PC-9 (cell line): ENCODE results near the gene LHX4. TPM values are rescaled to one million over a fixed set of nuclear protein-coding genes. Genes with fewer than 3 reads are reported as not detected.

Experiments used
- BruUV-seq: library from RNA; stranded (reverse); fragments of 400-500 nt; replicated peaks from 2 replicates; lab custom pipeline; 2021; lab: Mats Ljungman, UMichigan
- CTCF ChIA-PET: fragments of 300-600 bp; sonication (Branson Sonifier 250); formaldehyde crosslinking; loops from one replicate; lab custom pipeline; 2022; ENCODE audit warnings: antibody characterized with exemption; lab: Charles Lee
- POLR2A ChIA-PET: fragments of 300-600 bp; sonication (Branson Sonifier 250); formaldehyde crosslinking; loops from one replicate; lab custom pipeline; 2022; ENCODE audit warnings: antibody characterized with exemption; ENCODE audit not compliant: unreplicated experiment; lab: Charles Lee
- DNase-seq, 2 experiments: peaks; one replicate each; pipeline versions ENCODE4 v3.0.0 to v3.0.0-alpha.2; 2015 to 2022; ENCODE audit warnings: mixed read lengths in 1 of 2
- H2AFZ ChIP-seq: fragments of 200-600 bp; sonication (generic); 2 replicates; pipeline ENCODE4 v1.8.1; 2017; ENCODE audit warnings: antibody characterized with exemption
- H3F3A ChIP-seq: fragments of 200-600 bp; sonication (generic); 2 replicates; pipeline ENCODE4 v1.8.1; 2017; ENCODE audit warnings: antibody characterized with exemption, mild to moderate bottlenecking, low read depth; ENCODE audit not compliant: insufficient read depth
- H3K27ac ChIP-seq: fragments of 200-600 bp; sonication (generic); 2 replicates; pipeline ENCODE4 v1.6.1; 2016; ENCODE audit warnings: mixed run types
- H3K27me3 ChIP-seq: fragments of 200-600 bp; sonication (generic); 2 replicates; pipeline ENCODE4 v1.6.1; 2016; ENCODE audit warnings: low read depth, mixed run types; ENCODE audit not compliant: insufficient read depth
- H3K36me3 ChIP-seq: fragments of 200-600 bp; sonication (generic); 2 replicates; pipeline ENCODE4 v1.6.1; 2016; ENCODE audit warnings: low read depth, mixed run types
- H3K4me1 ChIP-seq: fragments of 200-600 bp; sonication (generic); replicated peaks from 2 replicates; pipeline ENCODE4 v1.6.1; 2016; ENCODE audit warnings: mixed run types; ENCODE audit not compliant: insufficient read depth
- H3K4me2 ChIP-seq: fragments of 200-600 bp; sonication (generic); 2 replicates; pipeline ENCODE4 v1.6.1; 2017; ENCODE audit warnings: mixed run types
- H3K4me3 ChIP-seq: fragments of 200-600 bp; sonication (generic); 2 replicates; pipeline ENCODE4 v1.6.1; 2016; ENCODE audit warnings: mixed run types
- H3K79me2 ChIP-seq: fragments of 200-600 bp; sonication (generic); 2 replicates; pipeline ENCODE4 v1.6.1; 2017; ENCODE audit warnings: low read depth, mixed run types
- H3K9me2 ChIP-seq: fragments of 200-600 bp; sonication (generic); 2 replicates; pipeline ENCODE4 v1.8.1; 2017; ENCODE audit warnings: mild to moderate bottlenecking; ENCODE audit not compliant: insufficient read depth
- H3K9me3 ChIP-seq: fragments of 200-600 bp; sonication (generic); 2 replicates; pipeline ENCODE4 v1.8.1; 2016; ENCODE audit warnings: low read depth; ENCODE audit not compliant: insufficient read depth
- H4K20me1 ChIP-seq: fragments of 200-600 bp; sonication (generic); 2 replicates; pipeline ENCODE4 v1.8.1; 2017; ENCODE audit not compliant: insufficient read depth
- CTCF ChIP-seq: fragments of 200-600 bp; sonication (generic); conservative IDR thresholded peaks from 2 replicates; pipeline ENCODE4 v1.6.1; 2017; ENCODE audit warnings: mixed run types, antibody characterized with exemption, mild to moderate bottlenecking, moderate library complexity
- EZH2 ChIP-seq: fragments of 200-600 bp; sonication (generic); IDR thresholded peaks from 2 replicates; pipeline ENCODE4 v1.8.0; 2017; ENCODE audit warnings: antibody characterized with exemption, low read depth
- intact Hi-C: fragments of 100-400 bp; cut with micrococcal nuclease; formaldehyde crosslinking; loops from one replicate; pipeline ENCODE4 v1.10.0; 2022; ENCODE audit not compliant: unreplicated experiment
- total RNA-seq: library from RNA; stranded (reverse); gene quantifications from 2 replicates; pipeline ENCODE4 v1.2.3, GENCODE V29; 2021

LHX4 gene
- total RNA-seq, 1 experiment from 2014 or later = 0.28 TPM

- Histone ChIP-seq H3K9me2 (no peaks in the 10 kb centered on the region), H3K9me3 (no peaks in the 10 kb centered on the region), H2AFZ (no peak overlapping the region), H3K4me2 (no peak overlapping the region), H3F3A (no peaks in the 10 kb centered on the region; the same call in 1 of the 2 replicates), H3K36me3 (no peaks in the 10 kb centered on the region), H3K4me1 (no peaks in the 10 kb centered on the region), H3K79me2 (no peaks in the 10 kb centered on the region), H3K4me3 (no peak overlapping the region), H3K27ac (no peak overlapping the region), H3K27me3 (no peaks in the 10 kb centered on the region), H4K20me1 (no peaks in the 10 kb centered on the region)
- TF ChIP-seq EZH2 (no peak), CTCF (no peak)
- DNase-seq = no peak
- ChIA-PET POLR2A (no interaction called here), CTCF (no interaction called here)
- no TSS peak for BruUV-seq
- intact Hi-C loops = no loop called here
Measured at GRCh38 chr1:180301135-180301742, 71.2 kb downstream of the LHX4 start.

GRCh38 chr1:180309338-180309737 lies 79.3 kb downstream of the LHX4 start:
- TF ChIP-seq EZH2 (no peak), CTCF (no peak)
- no peaks in the 10 kb centered on the region for H4K20me1 ChIP-seq
- H3K4me1 ChIP-seq = peaks cover 28% of the 10 kb centered on the region
- H3K4me2 ChIP-seq = no peak overlapping the region
- peak in 1 of 2 experiments; percentile 54 for DNase-seq
- no peaks in the 10 kb centered on the region for H3K27me3 ChIP-seq
- H2AFZ ChIP-seq = no peak overlapping the region
- H3K79me2 ChIP-seq = no peaks in the 10 kb centered on the region
- POLR2A ChIA-PET = no interaction called here
- no TSS peak for BruUV-seq
- H3F3A ChIP-seq = peaks cover 3% of the 10 kb centered on the region; the same call in 1 of the 2 replicates
- H3K9me3 ChIP-seq = 0 out of 2 replicates have a peak, but pooled peaks cover 3% of the 10 kb centered on the region
- intact Hi-C loops = no loop called here
- H3K4me3 ChIP-seq = no peak overlapping the region
- H3K36me3 ChIP-seq = no peaks in the 10 kb centered on the region
- CTCF ChIA-PET = no interaction called here
- H3K9me2 ChIP-seq = no peaks in the 10 kb centered on the region
- peak overlapping the region; percentile 42 for H3K27ac ChIP-seq

GRCh38 chr1:180310095-180310494 lies 80.0 kb downstream of the LHX4 start:
- Histone ChIP-seq H3K4me2 (no peak overlapping the region), H3K27ac (peak overlapping the region; percentile 42), H3K4me3 (no peak overlapping the region), H3K79me2 (no peaks in the 10 kb centered on the region), H4K20me1 (no peaks in the 10 kb centered on the region), H3F3A (peaks cover 3% of the 10 kb centered on the region; the same call in 1 of the 2 replicates), H3K9me2 (no peaks in the 10 kb centered on the region), H3K4me1 (peaks cover 28% of the 10 kb centered on the region), H2AFZ (no peak overlapping the region), H3K27me3 (no peaks in the 10 kb centered on the region), H3K9me3 (0 out of 2 replicates have a peak, but pooled peaks cover 3% of the 10 kb centered on the region), H3K36me3 (no peaks in the 10 kb centered on the region)
- ChIA-PET CTCF (no interaction called here), POLR2A (no interaction called here)
- intact Hi-C loops = no loop called here
- no TSS peak for BruUV-seq
- TF ChIP-seq EZH2 (no peak), CTCF (no peak)
- peak in 1 of 2 experiments; percentile 66 for DNase-seq
